ENCODE data around the gene CORIN.

Gene CORIN

DNA sequence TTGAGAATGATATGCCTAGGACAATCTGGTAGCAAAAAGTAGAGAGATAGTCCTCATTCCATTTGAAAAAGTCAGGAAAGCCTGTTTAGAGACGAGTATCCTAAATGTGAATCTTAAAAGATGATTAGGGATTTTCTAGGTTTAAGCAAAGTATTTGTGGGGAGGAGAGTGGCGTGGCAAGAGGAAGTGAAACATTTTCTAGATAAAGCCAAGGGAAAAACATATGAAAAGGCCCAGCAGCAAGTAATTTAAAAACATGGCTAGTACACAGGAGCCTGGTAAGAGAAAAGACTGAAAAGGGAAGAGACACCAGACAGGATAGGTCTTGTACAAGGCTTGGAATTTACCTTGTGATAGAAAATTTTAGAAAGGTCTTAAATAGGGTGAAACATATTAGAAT lies 45.9 kb downstream of the CORIN start:
- DNase-seq (ENCODE audit: low spot score): no peak
- no peak overlapping the region for H3K27ac ChIP-seq
- POLR2A ChIA-PET (ENCODE audit: low non-redundant PET): no interaction called here
- no peak for TF ChIP-seq CTCF (conservative IDR thresholded peaks at IDR 0.05; ENCODE audit: low read depth)
- CTCF ChIA-PET: no interaction called here

GRCh38 chr4:47790105-47790504 lies 47.8 kb downstream of the CORIN start:
- no peak for TF ChIP-seq CTCF (conservative IDR thresholded peaks at IDR 0.05; ENCODE audit: low read depth)
- no peak for DNase-seq (ENCODE audit: low spot score)
- no peak overlapping the region for H3K27ac ChIP-seq
- ChIA-PET CTCF (no interaction called here), POLR2A (ENCODE audit: low non-redundant PET) (no interaction called here)

DNA sequence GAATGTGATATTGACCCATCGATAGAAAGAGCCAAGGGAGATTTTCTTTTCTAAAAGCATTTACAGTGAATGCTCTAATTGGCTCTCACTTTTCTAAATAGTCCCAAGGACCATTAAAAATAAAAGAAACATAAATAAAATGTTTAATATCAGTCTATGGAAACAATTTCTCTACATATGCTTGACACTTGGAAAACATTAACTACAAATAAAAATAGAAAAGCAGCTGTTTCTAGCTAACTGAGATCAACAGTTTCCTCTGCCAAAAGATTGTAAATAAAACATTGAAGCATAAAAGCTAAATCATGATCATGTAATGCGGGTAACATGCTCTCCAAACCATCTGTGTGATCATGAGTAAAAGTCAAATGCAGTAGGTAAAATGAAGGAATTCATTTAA lies 49.7 kb downstream of the CORIN start:
- no peak for TF ChIP-seq CTCF (conservative IDR thresholded peaks at IDR 0.05; ENCODE audit: low read depth)
- CTCF ChIA-PET: no interaction called here
- DNase-seq (ENCODE audit: low spot score): no peak
- POLR2A ChIA-PET (ENCODE audit: low non-redundant PET): no interaction called here
- H3K27ac ChIP-seq: no peak overlapping the region

DNA sequence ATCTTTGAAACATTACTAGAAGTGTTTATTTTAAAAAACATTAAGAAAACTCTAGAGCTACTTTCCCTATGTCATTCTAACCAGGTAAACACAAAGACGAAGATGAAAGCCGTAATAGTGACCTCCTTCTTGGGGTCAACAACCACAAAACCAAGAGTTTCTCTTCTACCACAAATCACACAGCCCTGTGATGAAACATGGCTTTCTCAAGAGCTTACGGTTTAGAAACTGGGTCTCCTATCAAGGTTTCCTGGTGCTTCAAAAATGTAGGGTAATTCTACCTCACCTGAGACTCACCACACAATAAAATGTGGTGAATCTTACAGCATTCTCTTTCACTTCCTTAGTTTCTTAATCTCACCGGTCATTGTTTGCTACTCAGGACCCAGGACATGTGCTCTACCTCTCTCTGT lies 50.9 kb downstream of the CORIN start:
- no peak for DNase-seq (ENCODE audit: low spot score)
- H3K27ac ChIP-seq: no peak overlapping the region
- POLR2A ChIA-PET (ENCODE audit: low non-redundant PET): no interaction called here
- CTCF ChIA-PET: no interaction called here
- TF ChIP-seq CTCF (conservative IDR thresholded peaks at IDR 0.05; ENCODE audit: low read depth): no peak

DNA sequence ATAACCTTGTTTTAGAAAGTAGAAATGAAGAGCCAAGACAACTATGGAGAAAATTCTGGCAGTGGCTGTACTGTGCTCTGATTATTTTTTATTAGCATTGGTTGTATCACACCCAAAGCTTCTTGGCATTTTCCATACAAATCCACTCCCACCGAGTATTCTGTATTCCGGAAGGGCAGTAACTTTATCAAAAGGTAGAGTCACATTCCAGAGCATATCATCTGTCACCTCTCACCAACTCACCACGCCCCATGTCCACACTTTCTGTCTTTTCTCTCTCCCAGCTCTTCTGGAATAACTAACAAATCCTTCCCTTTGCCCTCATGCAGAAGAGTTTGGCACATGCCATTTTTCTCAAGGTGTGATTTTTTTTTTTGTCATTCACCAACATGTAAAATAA lies 52.7 kb downstream of the CORIN start:
- TF ChIP-seq CTCF (conservative IDR thresholded peaks at IDR 0.05; ENCODE audit: low read depth): no peak
- ChIA-PET CTCF (no interaction called here), POLR2A (ENCODE audit: low non-redundant PET) (no interaction called here)
- H3K27ac ChIP-seq: no peak overlapping the region
- no peak for DNase-seq (ENCODE audit: low spot score)

- DNase-seq (ENCODE audit: low spot score): peak; percentile 1
- TF ChIP-seq CTCF (conservative IDR thresholded peaks at IDR 0.05; ENCODE audit: low read depth): no peak
- no peak overlapping the region for H3K27ac ChIP-seq
- ChIA-PET CTCF (no interaction called here), POLR2A (ENCODE audit: low non-redundant PET) (no interaction called here)
Measured at GRCh38 chr4:47784222-47784621, 53.6 kb downstream of the CORIN start.

- no peak for DNase-seq (ENCODE audit: low spot score)
- POLR2A ChIA-PET (ENCODE audit: low non-redundant PET): no interaction called here
- H3K27ac ChIP-seq: no peak overlapping the region
- CTCF ChIA-PET: interaction anchor here (0.6 to 1.2 kb wide), 3 partner anchors 100 to 654 kb away, joined by 3 to 9 read pairs (median 3); no protein-coding TSS in a partner anchor
- no peak for TF ChIP-seq CTCF (conservative IDR thresholded peaks at IDR 0.05; ENCODE audit: low read depth)
Measured at GRCh38 chr4:47776353-47776752, 61.5 kb downstream of the CORIN start.
